ENCODE data around the gene SCFD1. TPM values are rescaled to one million over a fixed set of nuclear protein-coding genes. Genes with fewer than 3 reads are reported as not detected.

SCFD1 gene
- total RNA-seq, 1 donor from 2014 or later, result 38.7 TPM

GRCh38 chr14:30645600-30645999 is 23.5 kb downstream of the SCFD1 start:
- no peak for DNase-seq (ENCODE audit: low spot score)
- TF ChIP-seq CTCF (IDR thresholded peaks at IDR 0.05; ENCODE audit: unreplicated experiment), result no peak
- Mint-ChIP-seq H3K4me3 (ENCODE audit: unreplicated experiment) (peak overlapping the region; percentile 60), H3K27me3 (ENCODE audit: unreplicated experiment) (no peaks in the 10 kb centered on the region), H3K27ac (ENCODE audit: unreplicated experiment) (no peak overlapping the region), H3K4me1 (ENCODE audit: unreplicated experiment) (no peaks in the 10 kb centered on the region), H3K36me3 (ENCODE audit: low read depth, unreplicated experiment) (peaks cover 38% of the 10 kb centered on the region), H3K9me3 (ENCODE audit: unreplicated experiment) (no peaks in the 10 kb centered on the region)

GRCh38 chr14:30648471-30648870 is 26.4 kb downstream of the SCFD1 start:
- TF ChIP-seq CTCF (IDR thresholded peaks at IDR 0.05; ENCODE audit: unreplicated experiment), result no peak
- H3K4me1 Mint-ChIP-seq (ENCODE audit: unreplicated experiment), result no peaks in the 10 kb centered on the region
- H3K4me3 Mint-ChIP-seq (ENCODE audit: unreplicated experiment), result no peak overlapping the region
- H3K36me3 Mint-ChIP-seq (ENCODE audit: low read depth, unreplicated experiment), result peaks cover 36% of the 10 kb centered on the region
- no peaks in the 10 kb centered on the region for H3K27me3 Mint-ChIP-seq (ENCODE audit: unreplicated experiment)
- DNase-seq (ENCODE audit: low spot score), result no peak
- no peak overlapping the region for H3K27ac Mint-ChIP-seq (ENCODE audit: unreplicated experiment)
- H3K9me3 Mint-ChIP-seq (ENCODE audit: unreplicated experiment), result no peaks in the 10 kb centered on the region

GRCh38 chr14:30651937-30652336 is 29.8 kb downstream of the SCFD1 start:
- no peak overlapping the region for H3K27ac Mint-ChIP-seq (ENCODE audit: unreplicated experiment)
- no peak overlapping the region for H3K4me3 Mint-ChIP-seq (ENCODE audit: unreplicated experiment)
- no peak for DNase-seq (ENCODE audit: low spot score)
- no peak for TF ChIP-seq CTCF (IDR thresholded peaks at IDR 0.05; ENCODE audit: unreplicated experiment)
- no peaks in the 10 kb centered on the region for H3K27me3 Mint-ChIP-seq (ENCODE audit: unreplicated experiment)
- H3K36me3 Mint-ChIP-seq (ENCODE audit: low read depth, unreplicated experiment), result peaks cover 11% of the 10 kb centered on the region
- H3K4me1 Mint-ChIP-seq (ENCODE audit: unreplicated experiment), result no peaks in the 10 kb centered on the region
- H3K9me3 Mint-ChIP-seq (ENCODE audit: unreplicated experiment), result no peaks in the 10 kb centered on the region

- Mint-ChIP-seq H3K4me1 (ENCODE audit: unreplicated experiment) (no peaks in the 10 kb centered on the region), H3K36me3 (ENCODE audit: low read depth, unreplicated experiment) (peaks cover 8% of the 10 kb centered on the region), H3K4me3 (ENCODE audit: unreplicated experiment) (no peak overlapping the region), H3K27ac (ENCODE audit: unreplicated experiment) (no peak overlapping the region), H3K9me3 (ENCODE audit: unreplicated experiment) (no peaks in the 10 kb centered on the region), H3K27me3 (ENCODE audit: unreplicated experiment) (no peaks in the 10 kb centered on the region)
- TF ChIP-seq CTCF (IDR thresholded peaks at IDR 0.05; ENCODE audit: unreplicated experiment), result no peak
- DNase-seq (ENCODE audit: low spot score), result no peak
Observed at GRCh38 chr14:30655124-30655523, 33.0 kb downstream of the SCFD1 start.

- Mint-ChIP-seq H3K9me3 (ENCODE audit: unreplicated experiment) (no peaks in the 10 kb centered on the region), H3K4me1 (ENCODE audit: unreplicated experiment) (no peaks in the 10 kb centered on the region), H3K27ac (ENCODE audit: unreplicated experiment) (no peak overlapping the region), H3K27me3 (ENCODE audit: unreplicated experiment) (no peaks in the 10 kb centered on the region), H3K4me3 (ENCODE audit: unreplicated experiment) (no peak overlapping the region), H3K36me3 (ENCODE audit: low read depth, unreplicated experiment) (peaks cover 7% of the 10 kb centered on the region)
- TF ChIP-seq CTCF (IDR thresholded peaks at IDR 0.05; ENCODE audit: unreplicated experiment), result no peak
- no peak for DNase-seq (ENCODE audit: low spot score)
Observed at GRCh38 chr14:30655658-30656057, 33.5 kb downstream of the SCFD1 start.
